ENCODE data around the gene APBB1IP.
A peak's percentile ranks its signal among the peaks of the same experiment; 100 is the strongest.
"Not testable (repeated sequence)": the region's sequence is repeated elsewhere in the genome, so short reads cannot be mapped to it uniquely, and the experiment has no call there.

The APBB1IP gene, protein sequence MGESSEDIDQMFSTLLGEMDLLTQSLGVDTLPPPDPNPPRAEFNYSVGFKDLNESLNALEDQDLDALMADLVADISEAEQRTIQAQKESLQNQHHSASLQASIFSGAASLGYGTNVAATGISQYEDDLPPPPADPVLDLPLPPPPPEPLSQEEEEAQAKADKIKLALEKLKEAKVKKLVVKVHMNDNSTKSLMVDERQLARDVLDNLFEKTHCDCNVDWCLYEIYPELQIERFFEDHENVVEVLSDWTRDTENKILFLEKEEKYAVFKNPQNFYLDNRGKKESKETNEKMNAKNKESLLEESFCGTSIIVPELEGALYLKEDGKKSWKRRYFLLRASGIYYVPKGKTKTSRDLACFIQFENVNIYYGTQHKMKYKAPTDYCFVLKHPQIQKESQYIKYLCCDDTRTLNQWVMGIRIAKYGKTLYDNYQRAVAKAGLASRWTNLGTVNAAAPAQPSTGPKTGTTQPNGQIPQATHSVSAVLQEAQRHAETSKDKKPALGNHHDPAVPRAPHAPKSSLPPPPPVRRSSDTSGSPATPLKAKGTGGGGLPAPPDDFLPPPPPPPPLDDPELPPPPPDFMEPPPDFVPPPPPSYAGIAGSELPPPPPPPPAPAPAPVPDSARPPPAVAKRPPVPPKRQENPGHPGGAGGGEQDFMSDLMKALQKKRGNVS

DNA sequence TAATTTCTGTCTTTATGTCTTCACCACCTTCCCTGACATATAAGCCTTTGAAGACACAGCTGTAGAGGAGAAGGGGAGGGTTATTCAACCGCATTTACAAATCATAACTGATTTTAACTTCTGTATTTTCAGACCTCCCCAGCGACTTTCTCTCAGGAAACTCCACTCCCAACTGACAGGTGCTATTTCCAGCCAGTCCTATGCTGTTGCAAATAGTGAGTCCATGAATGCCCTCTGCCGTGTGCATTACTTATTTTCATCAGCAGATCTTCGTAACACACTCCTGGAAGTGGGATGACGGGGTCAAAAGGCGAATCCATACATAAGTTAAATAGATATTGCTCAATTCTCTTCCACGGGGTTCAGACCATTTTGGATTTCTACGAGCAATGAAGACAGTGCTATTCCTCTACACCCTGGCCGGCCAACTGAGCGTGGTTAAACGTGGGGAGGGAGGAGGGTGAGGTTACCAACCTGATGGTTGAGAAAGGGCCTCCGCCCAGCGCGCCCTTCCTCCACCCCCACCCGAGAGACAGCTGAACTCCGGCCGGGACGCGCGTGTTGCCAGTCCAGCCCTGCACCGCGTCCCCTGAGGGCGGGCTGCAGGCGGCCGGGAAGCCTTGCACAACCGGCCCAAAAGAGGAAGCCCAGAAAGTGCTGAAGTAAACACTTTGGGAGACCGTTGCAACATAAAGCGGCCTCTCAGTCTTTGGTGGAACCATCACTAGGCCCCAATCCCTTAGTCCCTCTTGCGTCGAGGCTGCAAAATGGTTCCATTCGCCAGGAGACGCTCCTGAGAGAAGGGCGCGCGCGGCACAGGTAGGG is at the start of gene APBB1IP:
Gene APBB1IP, plus strand, starts transcription at position 705 of the 825 bp plus-strand sequence. CDS start 53,986 bp downstream, outside the sequence.
- DNase-seq (ENCODE audit: low read depth): peak; percentile 49

DNA sequence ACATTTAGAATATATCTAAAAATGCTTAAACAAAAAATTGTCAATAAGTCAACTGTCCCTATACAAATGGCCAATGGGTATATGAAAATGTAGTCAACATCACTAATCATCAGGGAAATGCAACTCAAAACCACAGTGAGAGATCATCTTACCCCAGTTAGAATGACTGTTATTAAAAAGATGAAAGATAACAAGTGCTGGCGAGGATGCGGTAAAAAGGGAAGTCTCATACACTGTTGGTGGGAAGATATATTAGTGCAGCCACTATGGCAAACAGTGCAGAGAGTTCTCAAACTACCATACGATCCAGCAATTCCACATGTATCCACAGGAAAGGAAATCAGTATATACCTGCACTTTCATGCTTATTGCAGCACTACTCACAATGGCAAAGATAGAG is 48.6 kb upstream of the APBB1IP start:
- DNase-seq (ENCODE audit: low read depth): no peak

DNA sequence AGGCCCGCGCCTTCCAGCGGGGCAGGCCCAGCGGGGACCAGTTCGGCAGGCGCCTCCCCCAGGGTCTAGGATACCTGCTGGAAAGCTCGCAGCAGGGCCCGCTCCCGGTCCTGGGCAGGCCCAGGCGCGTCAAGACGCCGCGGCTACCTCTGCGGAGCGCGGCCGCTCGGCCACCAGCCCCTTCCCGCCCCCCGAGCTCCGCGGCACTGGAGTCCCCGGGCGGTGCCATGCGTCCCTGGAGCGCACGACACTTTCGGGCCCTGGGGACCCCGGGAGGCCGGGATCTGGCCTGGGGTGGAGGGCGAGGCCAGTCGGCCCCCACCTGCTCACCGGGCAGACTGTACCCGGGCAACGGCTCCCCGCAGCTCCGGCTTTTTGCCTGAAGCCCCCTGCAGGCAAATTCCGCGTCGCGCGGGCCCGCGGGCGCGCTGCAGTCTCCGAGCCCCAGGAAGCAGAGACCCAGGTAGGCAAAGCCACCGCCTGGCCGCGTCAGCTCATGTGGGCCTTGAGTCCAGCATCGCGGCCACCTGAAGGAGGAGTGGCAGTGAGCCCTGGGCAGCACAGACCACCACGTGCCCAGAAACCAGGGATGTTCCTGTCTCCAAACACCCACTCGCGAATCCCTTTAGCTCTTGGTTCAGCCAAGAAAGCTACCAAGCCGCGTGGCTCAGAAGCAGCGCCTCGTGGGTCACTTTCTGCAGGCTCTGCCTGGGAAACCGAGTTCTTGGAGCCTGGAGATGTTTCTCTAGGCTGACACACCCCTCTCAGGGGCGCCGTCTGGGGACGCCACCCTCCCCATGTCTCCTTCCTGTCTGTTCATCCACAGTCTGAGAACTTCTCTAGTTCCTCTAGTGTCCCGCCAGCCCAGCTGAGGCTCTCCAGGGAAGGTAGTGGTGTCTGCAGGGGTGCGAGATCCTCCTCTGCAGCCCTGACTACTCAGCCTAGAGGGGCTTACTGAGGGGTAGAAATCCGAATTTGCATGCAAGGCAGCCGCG is 46.1 kb upstream of the APBB1IP start:
- DNase-seq (ENCODE audit: low read depth): peak; percentile 1

DNA sequence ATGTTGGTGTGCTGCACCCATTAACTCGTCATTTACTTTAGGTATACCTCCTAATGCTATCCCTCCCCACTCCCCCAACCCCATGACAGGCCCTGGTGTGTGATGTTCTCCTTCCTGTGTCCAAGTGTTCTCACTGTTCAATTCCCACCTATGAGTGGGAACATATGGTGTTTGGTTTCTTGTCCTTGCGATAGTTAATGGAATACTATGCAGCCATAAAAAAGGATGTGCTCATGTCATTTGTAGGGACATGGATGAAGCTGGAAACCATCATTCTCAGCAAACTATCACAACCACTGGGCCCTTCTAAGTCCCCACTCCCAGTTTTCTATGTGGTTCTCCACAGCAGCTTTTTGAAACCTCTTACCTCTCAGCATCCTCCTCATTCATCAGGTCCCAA is 39.8 kb upstream of the APBB1IP start:
- not testable (repeated sequence) for DNase-seq (ENCODE audit: low read depth)

DNA sequence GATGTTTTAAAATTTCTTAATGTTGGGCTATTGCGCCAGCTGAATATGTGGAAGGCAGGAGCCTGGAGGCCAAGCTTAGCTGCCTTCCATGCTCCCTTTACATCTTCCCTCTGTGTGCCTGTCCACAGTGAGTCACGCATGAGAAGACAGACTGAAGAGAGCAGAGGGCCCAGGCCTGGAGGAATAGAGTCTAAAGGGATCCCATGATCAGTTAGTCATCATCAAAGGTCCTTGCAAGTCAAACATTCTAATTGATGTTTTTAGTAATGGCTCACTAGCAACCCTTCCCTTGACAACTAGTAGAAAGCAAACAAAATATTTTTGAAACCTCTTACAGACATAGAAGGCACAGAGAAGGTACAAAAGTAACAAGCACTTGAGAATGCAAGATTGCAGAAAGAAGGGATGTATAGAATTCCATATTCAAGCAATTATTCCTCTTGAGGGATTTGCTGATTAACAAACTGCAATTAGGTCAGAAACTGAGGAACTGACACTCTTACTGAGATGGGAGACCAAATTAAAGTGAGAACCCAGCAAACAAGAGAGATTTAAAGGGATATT is 30.7 kb upstream of the APBB1IP start:
- DNase-seq (ENCODE audit: low read depth): no peak

DNA sequence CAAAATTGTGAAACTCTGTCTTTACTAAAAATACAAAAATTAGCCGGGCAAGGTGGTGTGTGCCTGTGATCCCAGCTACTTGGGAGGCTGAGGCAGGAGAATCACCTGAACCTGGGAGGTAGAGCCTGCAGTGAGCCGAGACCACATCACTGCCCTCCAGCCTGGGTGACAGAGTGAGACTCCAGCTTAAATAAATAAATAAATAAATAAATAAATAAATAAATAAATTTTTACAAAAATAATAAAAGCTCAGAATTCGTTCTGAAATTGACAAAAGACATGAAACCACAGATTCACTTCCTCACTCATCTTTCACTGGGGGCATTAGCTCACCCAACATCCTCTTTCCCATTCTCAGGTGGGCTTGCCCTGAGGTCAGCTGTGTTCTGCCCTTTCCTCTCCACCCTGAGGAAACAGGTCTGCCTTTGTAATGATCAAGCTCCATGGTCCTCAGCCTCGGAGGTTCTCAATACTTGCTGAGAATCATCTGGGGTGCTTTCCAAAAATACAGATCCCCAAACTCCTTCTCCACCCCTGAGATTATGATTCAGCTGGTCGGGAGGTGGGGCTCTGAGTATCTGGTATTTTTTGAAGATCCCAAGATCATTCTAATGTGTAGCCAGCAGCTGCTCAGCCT is 29.2 kb upstream of the APBB1IP start:
- no peak for DNase-seq (ENCODE audit: low read depth)

DNA sequence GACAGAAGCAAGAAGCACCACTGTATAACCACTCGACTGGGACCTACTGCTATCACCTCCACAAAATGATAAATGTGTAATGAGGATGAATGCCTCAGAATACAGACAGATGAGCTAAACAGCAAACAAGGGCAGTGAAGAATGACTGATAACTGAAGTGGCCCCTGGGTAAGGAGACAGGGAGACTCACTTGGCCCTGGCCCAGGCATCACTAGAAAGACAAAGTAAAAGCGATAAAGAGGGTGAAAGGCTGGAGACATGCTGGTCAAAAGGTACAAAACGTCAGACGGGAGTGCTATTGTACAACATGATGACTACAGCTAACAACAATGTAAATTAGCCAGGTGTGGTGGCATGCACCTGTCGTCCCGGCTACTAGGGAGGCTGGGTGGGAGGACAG is 27.8 kb upstream of the APBB1IP start:
- no peak for DNase-seq (ENCODE audit: low read depth)

DNA sequence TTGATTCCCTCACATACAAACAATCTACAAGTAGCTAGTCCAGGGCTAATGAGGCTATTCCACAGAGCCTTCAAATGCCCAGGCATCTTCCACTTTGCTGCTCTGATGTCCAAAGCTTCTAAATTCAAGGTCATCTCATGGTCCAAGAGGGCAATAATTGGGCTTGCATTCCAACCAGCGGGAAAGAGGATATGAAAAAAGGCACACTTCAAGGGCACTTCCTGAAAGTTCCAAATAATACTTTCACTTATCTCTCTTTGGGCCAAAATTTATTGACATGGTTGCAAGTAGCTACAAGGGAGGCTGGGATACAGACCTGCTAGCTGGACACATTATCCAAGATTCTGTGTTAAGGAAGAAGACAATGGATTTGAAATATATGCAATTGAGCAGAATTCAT is 25.2 kb upstream of the APBB1IP start:
- DNase-seq (ENCODE audit: low read depth): no peak

DNA sequence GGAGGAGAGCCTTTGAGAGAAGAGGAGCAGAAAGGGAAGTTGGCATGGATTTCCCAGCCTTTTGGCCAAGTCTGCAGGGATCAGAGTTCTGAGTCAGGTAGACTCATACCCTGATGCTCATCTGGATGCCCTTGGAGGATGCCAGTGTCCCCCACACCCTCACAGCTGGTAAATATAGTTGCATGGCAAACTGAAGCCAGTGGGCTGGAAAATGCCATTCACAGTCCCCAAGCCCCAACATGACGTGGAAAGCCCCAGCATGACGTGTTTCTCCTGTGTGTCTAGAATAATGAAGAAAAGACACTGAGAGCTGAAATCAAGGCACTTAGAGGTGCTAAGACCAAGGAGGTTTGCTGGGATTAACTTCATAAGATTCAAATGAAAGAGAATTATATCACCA is 24.8 kb upstream of the APBB1IP start:
- DNase-seq (ENCODE audit: low read depth): no peak

DNA sequence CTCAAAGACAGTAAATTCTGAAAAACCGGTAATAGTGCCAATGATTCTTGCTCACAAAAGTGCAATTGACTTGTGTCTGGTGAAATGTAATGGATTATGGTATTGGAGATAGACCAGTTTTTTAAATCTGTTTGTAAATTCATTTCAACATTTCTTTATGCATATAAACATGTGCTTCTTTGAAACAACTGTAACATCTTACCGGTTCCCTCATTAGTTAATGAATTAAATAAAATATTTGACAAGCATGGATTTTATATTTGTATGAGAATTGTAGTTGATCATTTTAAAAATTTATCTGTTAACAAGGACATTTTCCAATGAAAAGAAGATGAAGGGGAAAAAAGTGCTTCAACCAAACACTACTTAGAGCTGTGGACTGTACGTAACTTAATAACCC is 21.0 kb upstream of the APBB1IP start:
- DNase-seq (ENCODE audit: low read depth): no peak

DNA sequence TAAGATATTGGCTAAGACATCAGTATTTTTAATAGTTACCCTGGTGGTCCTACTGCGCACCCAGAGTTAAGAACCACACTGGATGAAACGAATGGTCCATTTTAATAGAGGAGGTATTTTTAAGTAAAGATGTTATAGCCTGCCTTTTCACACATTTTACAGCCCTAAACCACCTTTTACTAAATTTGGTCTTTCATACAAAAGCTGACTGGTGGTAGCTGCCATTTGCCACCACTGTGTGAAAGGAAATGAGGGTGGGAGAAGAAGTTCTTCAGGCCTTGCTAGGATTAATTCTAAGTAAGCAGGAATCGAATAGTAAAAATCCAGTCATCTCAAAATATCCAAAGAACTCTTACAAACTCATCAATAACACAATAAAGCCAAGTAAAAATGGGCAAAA is 15.2 kb upstream of the APBB1IP start:
- no peak for DNase-seq (ENCODE audit: low read depth)

DNA sequence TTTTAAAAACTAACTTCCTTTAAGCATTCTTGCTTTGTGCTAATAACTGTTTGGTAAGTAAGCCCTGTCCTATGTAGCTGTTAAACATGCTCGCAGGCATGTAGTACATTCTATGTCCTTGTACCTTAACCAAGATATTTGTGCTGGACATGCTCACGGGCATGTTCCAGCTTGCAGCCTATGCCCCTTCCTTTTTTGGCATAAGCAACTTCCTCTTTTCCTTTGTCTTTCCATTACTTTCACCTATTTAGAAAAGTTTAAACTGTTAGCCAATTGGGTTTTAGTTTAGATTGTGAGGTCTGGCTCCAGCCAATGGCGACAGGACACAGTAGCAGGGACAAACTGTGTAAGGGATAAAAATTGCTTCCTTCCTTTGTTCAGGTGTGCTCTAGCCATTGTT is 14.4 kb upstream of the APBB1IP start:
- DNase-seq (ENCODE audit: low read depth): no peak

DNA sequence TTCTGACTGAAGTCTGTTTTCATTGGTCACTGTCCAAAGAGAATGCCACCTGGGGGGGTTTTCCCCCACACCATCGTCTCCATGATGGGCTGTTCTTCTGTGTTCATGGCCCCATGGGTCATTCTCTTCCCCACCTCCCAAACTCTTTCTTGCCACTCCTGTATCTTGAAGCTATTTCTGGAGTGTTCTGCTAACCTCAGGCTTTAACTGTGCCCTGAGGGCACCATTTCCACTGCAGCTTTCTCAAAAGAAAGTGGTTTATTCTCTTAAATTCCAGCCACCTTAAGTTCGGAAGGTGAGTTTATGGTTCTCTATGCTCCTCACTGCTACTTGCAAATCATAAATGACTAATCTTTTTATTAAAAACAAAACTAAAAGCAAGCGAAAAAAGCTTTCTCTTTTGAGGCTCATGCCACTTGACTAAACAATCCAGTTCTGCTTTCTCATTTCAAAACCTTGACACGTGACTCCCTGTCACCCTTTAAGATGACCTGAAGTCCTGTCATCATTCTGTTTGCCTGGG is 7.4 kb upstream of the APBB1IP start:
- no peak for DNase-seq (ENCODE audit: low read depth)

DNA sequence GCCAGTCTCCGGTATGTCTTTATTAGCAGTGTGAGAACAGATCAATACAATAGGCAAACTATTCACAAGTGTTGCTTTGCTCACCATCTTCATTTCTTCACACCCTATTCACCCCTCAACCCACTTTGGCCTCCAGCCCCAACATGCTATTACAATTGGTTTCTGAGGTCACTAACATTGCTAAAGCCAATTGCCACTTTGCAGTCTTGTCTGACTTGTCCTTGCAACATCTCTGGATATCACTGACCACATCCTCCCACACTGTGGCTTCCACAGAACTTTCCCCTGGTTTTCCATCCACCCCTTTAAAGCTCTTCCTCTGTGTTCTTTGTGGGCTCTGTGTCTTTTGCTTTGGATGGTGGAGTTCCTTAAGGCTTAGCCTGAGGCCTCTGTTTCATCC is 5.2 kb upstream of the APBB1IP start:
- no peak for DNase-seq (ENCODE audit: low read depth)

DNA sequence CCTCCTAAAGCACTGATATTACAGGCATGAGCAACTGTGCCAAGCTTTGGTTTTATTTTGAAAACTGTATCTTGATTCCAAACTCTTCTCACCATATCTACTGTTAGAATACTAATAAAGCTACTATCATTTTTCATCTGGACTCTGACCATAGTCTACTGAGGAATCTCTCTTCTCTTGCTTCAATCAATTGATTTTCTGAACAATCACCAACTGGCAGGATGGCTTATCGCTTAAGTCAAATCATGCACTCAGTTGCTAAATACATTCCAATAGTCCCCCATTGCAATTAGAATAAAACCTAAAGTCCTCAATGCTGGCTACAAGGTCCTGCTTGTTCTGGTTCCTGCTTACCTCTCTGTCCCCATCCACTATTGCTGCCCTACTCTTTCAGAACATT is 2.3 kb upstream of the APBB1IP start:
- DNase-seq (ENCODE audit: low read depth): no peak

DNA sequence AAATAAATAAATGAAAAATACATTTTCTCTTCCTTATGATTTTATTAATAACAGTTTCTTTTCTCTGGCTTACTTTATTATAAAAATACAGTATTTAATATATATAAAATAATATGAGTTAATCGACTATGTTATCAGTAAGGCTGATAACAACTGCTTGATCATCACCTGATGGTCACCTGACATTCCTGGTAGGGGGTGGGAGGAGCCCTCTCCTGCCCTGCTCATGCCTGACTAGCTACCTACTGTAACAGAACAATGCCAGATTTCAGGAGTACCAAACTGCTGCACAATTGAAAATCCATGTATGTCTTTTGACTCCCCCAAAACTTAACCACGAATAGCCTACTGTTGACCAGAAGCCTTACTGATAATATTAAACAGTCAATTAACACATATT is 1.3 kb upstream of the APBB1IP start:
- DNase-seq (ENCODE audit: low read depth): no peak

DNA sequence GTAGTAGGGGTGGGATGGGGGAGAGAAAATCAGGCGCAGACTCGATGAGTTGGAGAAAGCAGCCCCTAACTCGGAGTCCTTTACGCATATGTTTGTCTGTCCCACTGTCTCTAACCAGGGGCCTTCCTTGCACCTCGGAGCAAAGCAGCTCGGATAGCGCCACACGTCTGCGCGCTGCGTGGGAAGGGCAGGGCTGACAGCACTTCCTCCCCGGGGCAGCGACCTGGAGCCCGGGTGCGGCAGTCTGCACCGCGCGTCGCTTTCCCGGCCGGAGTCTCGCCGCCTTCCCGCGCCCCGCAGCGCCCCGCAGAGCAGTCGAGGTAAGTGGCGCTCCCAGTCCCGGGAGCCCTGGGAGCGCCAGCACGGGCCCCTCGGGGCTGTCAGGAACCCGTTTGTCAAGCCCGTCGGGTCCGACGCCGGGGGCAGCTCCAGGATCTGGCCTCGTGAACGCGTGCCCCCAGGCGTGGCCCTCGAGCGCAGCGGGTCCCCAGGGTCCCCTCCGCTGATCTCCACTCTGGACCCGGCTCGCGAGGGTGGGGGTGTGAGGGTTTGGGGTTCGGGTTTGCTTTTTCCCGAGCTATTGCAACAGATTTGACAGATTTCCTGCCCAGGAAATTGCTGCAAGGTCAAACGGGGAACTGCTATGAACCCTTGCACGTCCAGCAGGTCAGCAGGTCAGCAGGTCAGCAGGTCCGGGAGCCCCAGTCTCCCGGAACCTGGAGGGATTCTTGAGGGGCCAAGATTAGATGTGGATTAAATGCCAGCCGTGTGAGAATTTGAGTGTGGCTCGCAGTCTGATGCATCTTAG is 597 bp downstream of the APBB1IP start:
- DNase-seq (ENCODE audit: low read depth): peak; percentile 71

DNA sequence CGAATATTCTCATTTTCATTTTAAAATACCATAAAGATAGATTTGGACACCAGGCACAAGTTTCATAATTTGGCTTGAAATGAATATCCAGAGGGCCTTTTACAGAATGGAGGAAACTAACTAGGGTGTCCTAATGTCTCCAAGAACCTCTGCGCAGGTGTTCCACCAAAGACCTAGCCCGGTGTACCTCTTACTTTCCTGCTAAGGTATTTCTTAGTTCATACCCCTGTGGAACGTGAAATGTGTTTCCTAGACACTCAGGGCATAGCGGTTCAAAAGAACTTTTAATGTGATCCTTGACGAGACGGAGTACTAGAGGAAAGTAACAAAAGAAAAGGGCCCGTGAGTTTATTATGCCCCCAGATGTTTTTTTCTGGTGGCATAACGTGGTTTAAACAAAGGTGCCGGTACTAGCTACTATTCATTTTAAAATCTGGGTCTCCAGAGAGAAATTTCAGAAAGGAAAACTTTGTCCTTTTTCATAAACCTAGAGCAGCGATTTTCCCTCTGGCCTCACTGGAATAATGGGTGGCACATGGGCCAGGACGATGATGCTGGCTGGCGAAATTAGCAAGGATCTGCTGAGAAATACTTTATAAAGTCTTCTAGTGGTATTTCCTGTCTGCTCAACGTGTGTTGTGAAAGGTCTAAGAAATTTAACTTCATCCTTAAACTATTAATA is 1.4 kb downstream of the APBB1IP start:
- no peak for DNase-seq (ENCODE audit: low read depth)

DNA sequence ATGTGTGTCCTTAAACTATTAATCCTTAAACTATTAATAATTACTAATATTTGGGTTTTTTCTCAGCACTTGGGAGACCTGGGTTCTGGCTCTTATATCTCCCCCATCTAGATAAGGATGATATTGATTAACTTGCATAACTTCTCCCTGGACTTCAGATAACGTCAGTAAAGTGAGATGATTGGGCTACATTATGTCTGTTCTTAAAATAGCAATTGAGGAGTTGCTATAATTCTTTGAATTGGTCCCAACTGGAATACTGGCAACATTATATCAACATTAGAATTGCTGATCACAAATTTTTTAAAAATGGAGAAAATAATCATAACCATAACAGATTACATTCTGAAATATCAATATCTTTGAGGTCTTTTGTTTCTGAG is 1.9 kb downstream of the APBB1IP start:
- DNase-seq (ENCODE audit: low read depth): no peak

All from activated T-cell treated with anti-CD3 and anti-CD28 coated beads for 48 hours (primary cell).